ENCODE results near the gene SLC26A4. TPM values are rescaled to one million over a fixed set of nuclear protein-coding genes. Genes with fewer than 3 reads are reported as not detected.

The SLC26A4 gene
- total and polyA plus RNA-seq, 2 donors (not counting 1 experiment from before 2014, with no cell fraction given) = 0.05 to 0.13 TPM

DNA sequence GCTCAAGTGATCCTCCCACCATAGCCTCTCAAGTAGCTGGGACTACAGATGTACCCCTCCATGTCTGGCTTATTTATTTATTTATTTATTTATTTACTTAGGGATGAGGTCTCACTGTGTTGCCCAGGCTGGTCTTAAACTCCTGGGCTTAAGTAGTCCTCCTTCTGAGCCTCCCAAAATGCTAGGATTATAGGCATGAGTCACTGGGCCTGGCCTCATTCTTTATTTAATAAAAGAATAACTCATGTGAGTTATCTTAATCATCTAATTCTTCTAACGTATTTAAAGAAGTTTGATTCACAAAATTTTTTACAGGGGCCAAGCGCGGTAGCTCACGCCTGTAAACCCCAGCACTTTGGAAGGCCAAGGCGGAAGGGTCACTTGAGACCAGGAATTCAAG is 8.0 kb upstream of the SLC26A4 start:
- ChIA-PET CTCF (no interaction called here), POLR2A (no interaction called here)
- Mint-ChIP-seq H3K9me3 (ENCODE audit: insufficient read depth) (no peaks in the 10 kb centered on the region), H3K4me3 (no peak overlapping the region), H3K27me3 (peaks cover 11% of the 10 kb centered on the region), H3K4me1 (no peaks in the 10 kb centered on the region), H3K27ac (no peak overlapping the region)
- no peak for ATAC-seq (ENCODE audit: low read depth)
- peaks cover 0 to 6% (median 0%) of the 10 kb centered on the region in 3 donors for H3K9me3 ChIP-seq (ENCODE audit: control extremely low read depth in 1 of 3, control insufficient read depth in 2 of 3, insufficient read depth in 1 of 3, low read length in 2 of 3)
- H3K36me3 ChIP-seq (replicated peaks in 1 of 2; ENCODE audit: control extremely low read depth in 1 of 2, control insufficient read depth in 1 of 2, extremely low read depth in 1 of 2, insufficient read depth in 2 of 2, low read length in 1 of 2) = no peaks in the 10 kb centered on the region
- H4K20me1 ChIP-seq (ENCODE audit: control insufficient read depth, insufficient read depth, low read length, poor library complexity, severe bottlenecking) = no peaks in the 10 kb centered on the region
- H3K9ac ChIP-seq (ENCODE audit: low read length) = no peak overlapping the region
- H3K27ac ChIP-seq (ENCODE audit: low read length in 2 of 2) = no peak overlapping the region
- 97% methylated on average over 4 of the region's 5 CpGs for WGBS (ENCODE audit: insufficient coverage)
- no peaks in the 10 kb centered on the region for H3K4me1 ChIP-seq (ENCODE audit: control insufficient read depth in 2 of 2, insufficient read depth in 2 of 2, low read length in 2 of 2)
- intact Hi-C loops (cut with micrococcal nuclease) = no loop called here
- no peak overlapping the region for H2AFZ ChIP-seq (ENCODE audit: insufficient read depth, low read depth, low read length, poor library complexity, severe bottlenecking)
- no peaks in the 10 kb centered on the region for H3K79me2 ChIP-seq (ENCODE audit: control insufficient read depth, insufficient read depth, low read length)
- H3K4me3 ChIP-seq (ENCODE audit: control extremely low read depth in 1 of 5, extremely low read depth in 1 of 5, insufficient read depth in 1 of 5, low read depth in 2 of 5, low read length in 4 of 5) = no peak overlapping the region
- no peak overlapping the region for H3K4me2 ChIP-seq (replicated peaks; ENCODE audit: low read depth, low read length, poor library complexity, severe bottlenecking)
- no peak for DNase-seq
- no peak for TF ChIP-seq CTCF (IDR thresholded peaks at IDR 0.05)
- no peak for TF ChIP-seq EZH2 (IDR thresholded peaks at IDR 0.05; ENCODE audit: borderline replicate concordance, insufficient read depth, low read depth, low read length, poor library complexity, severe bottlenecking)
- H3K27me3 ChIP-seq (replicated peaks in 1 of 4; ENCODE audit: control extremely low read depth in 1 of 4, control insufficient read depth in 3 of 4, insufficient read depth in 4 of 4, low read length in 3 of 4) = peaks cover 0 to 3% (median 0%) of the 10 kb centered on the region in 4 experiments

DNA sequence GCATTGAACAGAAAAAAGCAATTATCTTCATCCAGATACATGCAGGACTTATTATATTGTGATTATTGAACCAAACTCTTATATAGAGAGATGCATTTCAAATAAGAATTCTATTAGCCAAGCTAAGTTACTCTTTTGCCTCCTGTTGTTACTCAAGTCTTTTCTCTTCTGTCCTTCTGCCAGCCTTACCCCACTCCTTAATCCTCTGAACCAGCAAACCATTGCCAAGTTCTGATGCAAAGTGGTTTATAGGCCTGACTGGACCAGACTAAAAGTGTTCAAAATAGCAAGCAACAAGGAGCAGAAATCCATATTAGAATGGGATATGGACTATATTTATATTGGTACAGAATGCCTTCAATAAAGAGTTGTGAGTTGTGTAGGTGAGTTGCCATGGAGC is 2.2 kb upstream of the SLC26A4 start:
- no peak overlapping the region for H3K27ac ChIP-seq (ENCODE audit: low read length in 2 of 2)
- peaks cover 25 to 26% of the 10 kb centered on the region in 2 donors for H3K4me1 ChIP-seq (ENCODE audit: control insufficient read depth in 2 of 2, insufficient read depth in 2 of 2, low read length in 2 of 2)
- H3K36me3 ChIP-seq (replicated peaks in 1 of 2; ENCODE audit: control extremely low read depth in 1 of 2, control insufficient read depth in 1 of 2, extremely low read depth in 1 of 2, insufficient read depth in 2 of 2, low read length in 1 of 2) = no peaks in the 10 kb centered on the region
- no peak overlapping the region for H3K4me3 ChIP-seq (ENCODE audit: control extremely low read depth in 1 of 5, extremely low read depth in 1 of 5, insufficient read depth in 1 of 5, low read depth in 2 of 5, low read length in 4 of 5)
- H3K9me3 ChIP-seq (ENCODE audit: control extremely low read depth in 1 of 3, control insufficient read depth in 2 of 3, insufficient read depth in 1 of 3, low read length in 2 of 3) = peaks cover 0 to 3% (median 0%) of the 10 kb centered on the region in 3 donors
- CTCF ChIA-PET = interaction anchor here (1.2 to 4.0 kb wide), 2 partner anchors 25 to 195 kb away, joined by 4 to 32 read pairs; no protein-coding TSS in a partner anchor
- ATAC-seq (ENCODE audit: low read depth) (no peak), DNase-seq (no peak)
- H3K27me3 Mint-ChIP-seq = peaks cover 32% of the 10 kb centered on the region
- H3K27ac Mint-ChIP-seq = no peak overlapping the region
- H3K4me1 Mint-ChIP-seq = peaks cover 26% of the 10 kb centered on the region
- H3K9ac ChIP-seq (ENCODE audit: low read length) = no peak overlapping the region
- H2AFZ ChIP-seq (ENCODE audit: insufficient read depth, low read depth, low read length, poor library complexity, severe bottlenecking) = no peak overlapping the region
- intact Hi-C loops (cut with micrococcal nuclease) = no loop called here
- H3K27me3 ChIP-seq (replicated peaks in 1 of 4; ENCODE audit: control extremely low read depth in 1 of 4, control insufficient read depth in 3 of 4, insufficient read depth in 4 of 4, low read length in 3 of 4) = peaks cover 0 to 28% (median 16%) of the 10 kb centered on the region in 4 experiments
- POLR2A ChIA-PET = no interaction called here
- no peaks in the 10 kb centered on the region for H3K9me3 Mint-ChIP-seq (ENCODE audit: insufficient read depth)
- no peaks in the 10 kb centered on the region for H3K79me2 ChIP-seq (ENCODE audit: control insufficient read depth, insufficient read depth, low read length)
- no peak for TF ChIP-seq CTCF (IDR thresholded peaks at IDR 0.05)
- no peak for TF ChIP-seq EZH2 (IDR thresholded peaks at IDR 0.05; ENCODE audit: borderline replicate concordance, insufficient read depth, low read depth, low read length, poor library complexity, severe bottlenecking)
- no peak overlapping the region for H3K4me2 ChIP-seq (replicated peaks; ENCODE audit: low read depth, low read length, poor library complexity, severe bottlenecking)
- H4K20me1 ChIP-seq (ENCODE audit: control insufficient read depth, insufficient read depth, low read length, poor library complexity, severe bottlenecking) = no peaks in the 10 kb centered on the region
- H3K4me3 Mint-ChIP-seq = no peak overlapping the region
